Measurements from ENCODE around the gene KRT31. TPM values are rescaled to one million over a fixed set of nuclear protein-coding genes. Genes with fewer than 3 reads are reported as not detected.

Gene KRT31
- total RNA-seq, 1 donor from 2014 or later = not detected

DNA sequence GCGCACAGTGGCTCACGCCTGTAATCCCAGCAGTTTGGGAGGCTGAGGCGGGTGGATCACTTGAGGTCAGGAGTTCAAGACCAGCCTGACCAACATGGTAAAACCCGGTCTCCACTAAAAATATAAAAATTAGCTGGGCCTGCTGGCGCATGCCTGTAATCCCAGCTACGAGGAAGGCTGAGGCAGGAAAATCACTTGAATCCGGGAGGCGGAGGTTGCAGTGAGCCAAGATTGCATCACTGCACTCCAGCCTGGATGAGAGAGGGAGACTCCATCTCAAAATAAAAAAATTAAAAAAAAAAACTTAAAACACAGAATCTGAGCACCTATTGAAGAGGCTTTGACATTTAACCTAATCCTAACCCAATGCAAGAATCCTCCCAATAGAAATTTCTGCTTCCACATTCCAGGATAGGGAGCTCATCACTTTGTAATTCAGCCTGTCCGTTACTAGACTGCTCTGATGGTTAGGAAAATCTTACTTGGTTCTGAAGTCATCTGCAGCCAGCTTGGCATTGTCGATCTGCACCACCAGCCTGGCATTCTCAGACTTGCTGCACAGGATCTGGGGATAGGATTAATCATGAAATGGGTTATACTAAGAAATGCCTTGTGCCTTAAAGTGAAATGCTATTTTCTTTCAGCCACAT is 29.9 kb downstream of the KRT31 start:
- H3K36me3 Mint-ChIP-seq (ENCODE audit: insufficient read depth) = no peaks in the 10 kb centered on the region
- TF ChIP-seq, protein P1, sequence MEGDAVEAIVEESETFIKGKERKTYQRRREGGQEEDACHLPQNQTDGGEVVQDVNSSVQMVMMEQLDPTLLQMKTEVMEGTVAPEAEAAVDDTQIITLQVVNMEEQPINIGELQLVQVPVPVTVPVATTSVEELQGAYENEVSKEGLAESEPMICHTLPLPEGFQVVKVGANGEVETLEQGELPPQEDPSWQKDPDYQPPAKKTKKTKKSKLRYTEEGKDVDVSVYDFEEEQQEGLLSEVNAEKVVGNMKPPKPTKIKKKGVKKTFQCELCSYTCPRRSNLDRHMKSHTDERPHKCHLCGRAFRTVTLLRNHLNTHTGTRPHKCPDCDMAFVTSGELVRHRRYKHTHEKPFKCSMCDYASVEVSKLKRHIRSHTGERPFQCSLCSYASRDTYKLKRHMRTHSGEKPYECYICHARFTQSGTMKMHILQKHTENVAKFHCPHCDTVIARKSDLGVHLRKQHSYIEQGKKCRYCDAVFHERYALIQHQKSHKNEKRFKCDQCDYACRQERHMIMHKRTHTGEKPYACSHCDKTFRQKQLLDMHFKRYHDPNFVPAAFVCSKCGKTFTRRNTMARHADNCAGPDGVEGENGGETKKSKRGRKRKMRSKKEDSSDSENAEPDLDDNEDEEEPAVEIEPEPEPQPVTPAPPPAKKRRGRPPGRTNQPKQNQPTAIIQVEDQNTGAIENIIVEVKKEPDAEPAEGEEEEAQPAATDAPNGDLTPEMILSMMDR (IDR thresholded peaks at IDR 0.05; ENCODE audit: unreplicated experiment) = no peak
- H3K9me3 Mint-ChIP-seq (ENCODE audit: low read depth) = no peaks in the 10 kb centered on the region
- DNase-seq (ENCODE audit: low spot score, unreplicated experiment) = no peak
- H3K4me3 Mint-ChIP-seq (ENCODE audit: low read depth) = no peak overlapping the region
- peaks cover 10% of the 10 kb centered on the region for H3K27me3 Mint-ChIP-seq
- no peaks in the 10 kb centered on the region for H3K4me1 Mint-ChIP-seq (ENCODE audit: low read depth)
- no peak overlapping the region for H3K27ac Mint-ChIP-seq

DNA sequence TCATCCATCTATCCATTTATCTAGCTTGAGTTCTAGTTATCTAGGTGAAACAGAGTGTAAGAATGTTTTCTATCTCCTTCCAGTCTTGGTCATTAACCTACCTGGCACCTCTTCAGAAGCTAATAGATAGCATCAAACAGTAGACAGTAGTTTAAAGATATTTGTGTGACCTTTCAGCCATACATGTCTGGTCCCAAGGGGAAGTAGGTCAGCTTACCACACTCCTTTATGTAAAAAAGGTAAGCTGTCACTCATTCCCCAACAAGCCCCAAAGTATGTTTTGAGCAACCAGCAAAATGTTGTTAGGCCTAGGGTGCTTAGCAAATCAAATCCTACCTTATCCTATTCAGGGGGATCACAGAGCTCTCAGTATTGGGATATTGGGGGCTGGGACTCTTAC is 31.3 kb downstream of the KRT31 start:
- Mint-ChIP-seq H3K4me1 (ENCODE audit: low read depth) (no peaks in the 10 kb centered on the region), H3K4me3 (ENCODE audit: low read depth) (no peak overlapping the region), H3K9me3 (ENCODE audit: low read depth) (no peaks in the 10 kb centered on the region), H3K27ac (no peak overlapping the region), H3K36me3 (ENCODE audit: insufficient read depth) (no peaks in the 10 kb centered on the region), H3K27me3 (peaks cover 7% of the 10 kb centered on the region)
- TF ChIP-seq, protein P1 (IDR thresholded peaks at IDR 0.05; ENCODE audit: unreplicated experiment) = no peak
- no peak for DNase-seq (ENCODE audit: low spot score, unreplicated experiment)

DNA sequence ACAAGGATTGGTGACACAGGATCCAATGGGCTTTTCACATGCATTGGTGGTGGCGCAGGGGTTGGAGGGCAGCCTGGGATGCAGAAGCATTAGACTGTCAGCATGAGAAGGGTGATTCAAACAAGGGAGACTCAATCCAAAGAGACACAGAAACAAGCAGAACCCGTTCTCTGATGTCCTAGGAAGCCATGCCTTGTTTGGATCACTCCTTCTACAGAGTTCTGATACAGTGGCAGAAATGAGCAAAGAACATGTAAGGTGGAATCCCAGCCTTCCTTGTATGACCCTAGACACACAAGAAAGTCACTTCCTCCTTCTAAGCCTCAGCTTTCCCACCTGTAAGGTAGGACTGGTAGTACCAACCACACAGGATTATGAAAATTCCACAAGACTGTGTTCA is 33.5 kb downstream of the KRT31 start:
- H3K27ac Mint-ChIP-seq = no peak overlapping the region
- no peak overlapping the region for H3K4me3 Mint-ChIP-seq (ENCODE audit: low read depth)
- H3K36me3 Mint-ChIP-seq (ENCODE audit: insufficient read depth) = no peaks in the 10 kb centered on the region
- no peaks in the 10 kb centered on the region for H3K4me1 Mint-ChIP-seq (ENCODE audit: low read depth)
- peaks cover 4% of the 10 kb centered on the region for H3K27me3 Mint-ChIP-seq
- H3K9me3 Mint-ChIP-seq (ENCODE audit: low read depth) = no peaks in the 10 kb centered on the region
- DNase-seq (ENCODE audit: low spot score, unreplicated experiment) = no peak
- TF ChIP-seq, protein P1 (IDR thresholded peaks at IDR 0.05; ENCODE audit: unreplicated experiment) = no peak

DNA sequence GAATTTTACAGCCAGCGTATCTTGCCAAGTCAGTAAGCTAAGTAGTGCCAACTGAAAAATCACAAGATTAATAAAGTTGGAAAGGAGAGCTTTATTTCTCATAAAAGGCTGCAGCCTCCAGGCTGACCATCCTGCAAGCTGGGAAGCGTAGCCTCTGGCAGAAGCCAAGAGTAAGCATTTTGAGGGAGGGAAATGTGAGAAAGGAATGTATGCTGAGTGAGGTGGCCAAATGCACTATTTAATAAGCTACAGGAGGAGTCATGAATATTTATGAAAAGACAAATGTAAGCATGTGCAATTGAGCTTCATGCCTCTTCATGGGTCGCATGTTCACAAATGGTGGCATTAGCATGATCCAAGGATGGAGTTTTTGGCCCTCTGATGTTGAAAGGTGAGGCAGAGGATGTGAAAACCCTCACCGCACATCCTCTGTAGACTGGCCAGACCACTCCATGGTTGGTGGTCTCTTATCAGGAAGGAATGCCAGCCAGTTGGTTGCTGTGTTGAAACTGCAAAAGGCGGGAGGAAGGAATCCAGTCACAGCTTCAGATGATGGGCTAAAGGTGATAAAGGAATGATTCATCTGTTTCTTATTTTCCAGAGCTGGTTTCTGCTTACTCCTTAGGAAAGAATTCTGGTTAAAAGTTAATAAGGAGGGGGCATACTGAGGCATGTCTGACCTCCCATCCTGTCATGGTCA is 37.0 kb downstream of the KRT31 start:
- no peak overlapping the region for H3K27ac Mint-ChIP-seq
- H3K36me3 Mint-ChIP-seq (ENCODE audit: insufficient read depth) = no peaks in the 10 kb centered on the region
- H3K9me3 Mint-ChIP-seq (ENCODE audit: low read depth) = peaks cover 8% of the 10 kb centered on the region
- DNase-seq (ENCODE audit: low spot score, unreplicated experiment) = no peak
- no peak overlapping the region for H3K4me3 Mint-ChIP-seq (ENCODE audit: low read depth)
- peaks cover 6% of the 10 kb centered on the region for H3K27me3 Mint-ChIP-seq
- TF ChIP-seq, protein P1 (IDR thresholded peaks at IDR 0.05; ENCODE audit: unreplicated experiment) = no peak
- H3K4me1 Mint-ChIP-seq (ENCODE audit: low read depth) = no peaks in the 10 kb centered on the region

DNA sequence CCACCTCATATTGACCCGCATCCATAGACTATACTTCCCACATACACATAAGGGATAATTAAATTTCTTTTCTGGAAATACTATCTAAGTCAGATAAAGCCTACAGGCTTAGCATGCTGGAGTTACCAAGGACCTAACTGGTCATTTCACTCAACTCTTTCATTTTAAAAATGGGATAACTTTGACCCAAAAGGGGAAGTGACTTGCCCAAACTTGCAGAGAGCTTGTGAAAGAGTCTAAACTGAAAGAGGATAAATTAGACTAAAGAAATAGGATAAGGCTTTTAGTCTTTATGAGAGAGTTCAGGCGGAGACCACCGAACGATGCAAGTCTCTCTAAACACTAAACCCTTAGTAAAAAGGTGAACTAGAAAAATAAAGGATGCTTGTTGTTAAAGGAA is 42.9 kb downstream of the KRT31 start:
- H3K27ac Mint-ChIP-seq = no peak overlapping the region
- no peaks in the 10 kb centered on the region for H3K4me1 Mint-ChIP-seq (ENCODE audit: low read depth)
- no peaks in the 10 kb centered on the region for H3K36me3 Mint-ChIP-seq (ENCODE audit: insufficient read depth)

More for the DNA sequence above, 42.9 kb downstream of the KRT31 start:
- TF ChIP-seq, protein P1 (IDR thresholded peaks at IDR 0.05; ENCODE audit: unreplicated experiment) = no peak
- DNase-seq (ENCODE audit: low spot score, unreplicated experiment) = no peak
- Mint-ChIP-seq H3K4me3 (ENCODE audit: low read depth) (no peak overlapping the region), H3K9me3 (ENCODE audit: low read depth) (peaks cover 8% of the 10 kb centered on the region), H3K27me3 (peaks cover 19% of the 10 kb centered on the region)
